GM18499 (cell line): ENCODE results near the gene B3GNT3.

Experiments used
- ATAC-seq: cut with Tn5 transposase; IDR thresholded peaks from one replicate; pipeline ENCODE4 v1.9.1; 2021; ENCODE audit warnings: moderate number of reproducible peaks; ENCODE audit not compliant: insufficient read depth, unreplicated experiment

Gene B3GNT3

GRCh38 chr19:17794731-17795494 lies at the start of gene B3GNT3:
B3GNT3 (plus strand) TSS chr19:17795138; CDS start chr19:17807808, 12,670 bp downstream.
- no peak for ATAC-seq

GRCh38 chr19:17747205-17748098 lies 47.5 kb upstream of the B3GNT3 start:
- no peak for ATAC-seq

- no peak for ATAC-seq
Observed at GRCh38 chr19:17748884-17749638, 45.9 kb upstream of the B3GNT3 start.

- ATAC-seq, result no peak
Observed at GRCh38 chr19:17749912-17750317, 45.0 kb upstream of the B3GNT3 start.

GRCh38 chr19:17751103-17751911 lies 43.6 kb upstream of the B3GNT3 start, which contains the start of gene FCHO1:
FCHO1 (plus strand) TSS chr19:17751477; CDS start chr19:17755165, 3,688 bp downstream.
- ATAC-seq, result no peak

GRCh38 chr19:17751912-17752273 lies 43.0 kb upstream of the B3GNT3 start:
- no peak for ATAC-seq

- ATAC-seq, result no peak
Observed at GRCh38 chr19:17752865-17753639, 41.9 kb upstream of the B3GNT3 start.

GRCh38 chr19:17753976-17754375 lies 41.0 kb upstream of the B3GNT3 start:
- no peak for ATAC-seq

GRCh38 chr19:17754634-17755442 lies 40.1 kb upstream of the B3GNT3 start:
- no peak for ATAC-seq

GRCh38 chr19:17755443-17755890 lies 39.5 kb upstream of the B3GNT3 start:
- ATAC-seq, result no peak

GRCh38 chr19:17755977-17756670 lies 38.8 kb upstream of the B3GNT3 start:
- ATAC-seq, result no peak

- no peak for ATAC-seq
Observed at GRCh38 chr19:17757125-17757524, 37.8 kb upstream of the B3GNT3 start.

- no peak for ATAC-seq
Observed at GRCh38 chr19:17758515-17758914, 36.4 kb upstream of the B3GNT3 start.

- ATAC-seq, result no peak
Observed at GRCh38 chr19:17761148-17761547, 33.8 kb upstream of the B3GNT3 start.

GRCh38 chr19:17762505-17763229 lies 32.3 kb upstream of the B3GNT3 start:
- ATAC-seq, result no peak

GRCh38 chr19:17764348-17764747 lies 30.6 kb upstream of the B3GNT3 start:
- no peak for ATAC-seq

GRCh38 chr19:17765069-17765618 lies 29.8 kb upstream of the B3GNT3 start:
- no peak for ATAC-seq
